HG02852 (cell line): ENCODE measurements around the gene GALNT2.
A peak's percentile ranks its signal among the peaks of the same experiment; 100 is the strongest.

ENCODE experiments used
- ATAC-seq: cut with Tn5 transposase; IDR thresholded peaks from one replicate; pipeline ENCODE4 v1.9.1; 2021; ENCODE audit warnings: mild to moderate bottlenecking, moderate library complexity; ENCODE audit not compliant: unreplicated experiment

The GALNT2 gene

GRCh38 chr1:230050973-230051735 is 15.9 kb upstream of the GALNT2 start:
- no peak for ATAC-seq

GRCh38 chr1:230052018-230052417 is 15.0 kb upstream of the GALNT2 start:
- no peak for ATAC-seq

- ATAC-seq = no peak
Measured at GRCh38 chr1:230052665-230053064, 14.4 kb upstream of the GALNT2 start.

GRCh38 chr1:230054092-230054749 is 12.8 kb upstream of the GALNT2 start:
- ATAC-seq = no peak

GRCh38 chr1:230056098-230056497 is 10.9 kb upstream of the GALNT2 start:
- ATAC-seq = no peak

- ATAC-seq = no peak
Measured at GRCh38 chr1:230057100-230057499, 9.9 kb upstream of the GALNT2 start.

GRCh38 chr1:230057681-230058565 is 9.1 kb upstream of the GALNT2 start:
- ATAC-seq = no peak

- no peak for ATAC-seq
Measured at GRCh38 chr1:230058626-230059025, 8.4 kb upstream of the GALNT2 start.

- no peak for ATAC-seq
Measured at GRCh38 chr1:230061801-230062200, 5.2 kb upstream of the GALNT2 start.

- ATAC-seq = no peak
Measured at GRCh38 chr1:230062521-230062920, 4.5 kb upstream of the GALNT2 start.

- ATAC-seq = no peak
Measured at GRCh38 chr1:230064283-230064682, 2.8 kb upstream of the GALNT2 start.

- ATAC-seq = no peak
Measured at GRCh38 chr1:230065161-230065560, 1.9 kb upstream of the GALNT2 start.

GRCh38 chr1:230065571-230065970 is 1.5 kb upstream of the GALNT2 start:
- ATAC-seq = no peak

- ATAC-seq = no peak
Measured at GRCh38 chr1:230066031-230066430, 1.0 kb upstream of the GALNT2 start.

- ATAC-seq = peak; percentile 25
Measured at GRCh38 chr1:230067419-230067870, 407 bp downstream of the GALNT2 start.

GRCh38 chr1:230067871-230068620 is 1.0 kb downstream of the GALNT2 start:
- no peak for ATAC-seq

GRCh38 chr1:230068621-230068873 is 1.5 kb downstream of the GALNT2 start:
- ATAC-seq = no peak

- no peak for ATAC-seq
Measured at GRCh38 chr1:230068952-230069684, 2.1 kb downstream of the GALNT2 start.

GRCh38 chr1:230069796-230070195 is 2.8 kb downstream of the GALNT2 start:
- ATAC-seq = no peak
